CD1c-positive myeloid dendritic cell (primary cell): Measurements from ENCODE around the gene PGAM1.
"Not testable (repeated sequence)": the region's sequence is repeated elsewhere in the genome, so short reads cannot be mapped to it uniquely, and the experiment has no call there.

Experiments used
- DNase-seq: peaks from one replicate; pipeline ENCODE4 v3.0.0-alpha.2; 2016; ENCODE audit errors: extremely low spot score

The PGAM1 gene

DNA sequence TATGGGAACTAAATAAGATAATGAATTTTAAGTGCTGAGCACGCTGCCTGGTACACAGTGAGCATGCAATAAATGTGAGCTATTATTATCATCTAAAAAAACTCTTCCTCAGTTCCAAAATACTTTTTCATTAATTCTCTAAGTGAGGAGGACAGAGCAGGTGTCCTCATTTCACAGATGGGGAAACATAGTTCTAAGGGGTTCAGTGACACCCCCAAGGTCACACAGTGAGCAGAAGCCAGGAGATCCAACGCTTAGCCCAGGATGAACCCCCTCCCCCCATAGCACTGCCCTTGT, 18.1 kb upstream of the PGAM1 start:
- DNase-seq = no peak

DNA sequence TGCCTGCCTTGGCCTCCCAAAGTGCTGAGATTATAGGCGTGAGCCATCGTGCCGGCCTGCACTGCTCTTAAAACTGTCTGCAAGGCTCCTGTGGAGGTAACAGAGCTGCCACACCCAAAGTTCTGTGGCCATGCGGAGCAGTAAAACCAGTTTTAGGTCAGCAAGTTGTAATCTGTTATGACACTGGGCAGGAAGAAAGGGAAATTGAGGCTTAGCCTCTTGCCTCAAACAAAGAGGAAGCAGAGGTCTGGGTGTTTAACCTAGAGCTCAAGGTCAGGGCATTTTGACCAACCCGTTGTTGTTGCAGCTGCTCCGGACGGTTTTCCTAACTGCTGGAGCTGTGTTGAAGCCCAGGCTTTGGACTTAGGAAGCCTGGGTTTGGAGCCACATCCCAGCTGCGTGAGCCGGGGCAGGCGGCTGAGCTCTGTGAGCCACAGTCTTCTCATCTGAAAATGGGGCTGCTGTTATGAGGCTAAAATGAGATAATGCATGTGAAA, 17.4 kb upstream of the PGAM1 start:
- DNase-seq = peak; percentile 67

- peak; percentile 38 for DNase-seq
These were observed 14.6 kb upstream of the PGAM1 start for GRCh38 chr10:97411406-97411805.

DNA sequence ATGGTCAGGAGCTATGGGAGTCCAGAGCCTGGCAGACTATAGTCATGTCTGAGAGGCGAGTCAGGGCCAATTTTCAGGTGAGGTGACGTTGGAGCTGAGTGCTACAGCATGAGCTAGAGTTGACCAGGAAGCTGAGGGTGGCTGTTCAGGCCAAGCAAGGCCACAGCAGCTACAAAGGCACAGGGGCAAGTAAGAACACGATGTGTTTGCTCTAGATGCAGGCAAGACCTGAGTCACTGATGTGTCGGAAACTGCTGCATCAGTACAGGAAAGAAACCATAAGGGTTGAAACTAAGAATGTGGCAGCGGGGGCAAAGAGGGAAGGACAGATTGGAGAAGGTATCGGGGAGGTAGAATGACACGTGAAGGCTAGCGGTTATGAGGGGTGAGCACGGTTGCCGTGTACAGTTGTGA, 13.1 kb upstream of the PGAM1 start:
- no peak for DNase-seq

DNA sequence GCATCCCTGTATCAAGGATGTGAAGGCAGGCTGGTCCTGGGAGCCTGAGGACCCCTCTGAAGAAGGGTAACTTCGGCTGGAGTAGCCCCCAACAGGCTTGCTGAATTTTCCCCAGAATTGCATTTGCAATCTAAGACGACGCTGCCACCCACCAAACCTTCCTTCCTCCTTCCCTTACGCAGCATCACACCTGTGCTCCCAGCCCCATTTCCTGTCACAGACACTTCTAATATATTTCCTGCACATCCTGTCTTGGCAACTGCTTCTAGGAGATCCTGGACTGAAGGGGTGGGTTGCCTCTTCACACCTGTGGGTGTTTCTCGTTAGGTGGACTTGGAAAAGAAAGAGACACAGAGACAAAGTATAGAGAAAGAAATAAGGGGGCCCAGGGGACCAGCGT, 9.4 kb upstream of the PGAM1 start:
- no peak for DNase-seq

DNA sequence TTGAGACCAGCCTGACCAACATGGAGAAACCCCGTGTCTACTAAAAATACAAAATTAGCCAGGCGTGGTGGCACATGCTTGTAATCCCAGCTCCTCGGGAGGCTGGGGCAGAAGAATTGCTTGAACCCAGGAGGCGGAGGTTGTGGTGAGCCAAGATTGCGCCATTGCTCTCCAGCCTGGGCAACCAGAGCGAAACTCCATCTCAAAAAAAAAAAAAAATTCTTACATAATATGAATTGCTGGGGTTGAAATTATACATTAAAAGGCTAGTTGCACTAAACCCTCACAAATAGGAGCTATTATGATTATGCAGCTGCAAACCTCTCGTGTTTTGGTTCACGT, 2.3 kb upstream of the PGAM1 start:
- DNase-seq = not testable (repeated sequence)

DNA sequence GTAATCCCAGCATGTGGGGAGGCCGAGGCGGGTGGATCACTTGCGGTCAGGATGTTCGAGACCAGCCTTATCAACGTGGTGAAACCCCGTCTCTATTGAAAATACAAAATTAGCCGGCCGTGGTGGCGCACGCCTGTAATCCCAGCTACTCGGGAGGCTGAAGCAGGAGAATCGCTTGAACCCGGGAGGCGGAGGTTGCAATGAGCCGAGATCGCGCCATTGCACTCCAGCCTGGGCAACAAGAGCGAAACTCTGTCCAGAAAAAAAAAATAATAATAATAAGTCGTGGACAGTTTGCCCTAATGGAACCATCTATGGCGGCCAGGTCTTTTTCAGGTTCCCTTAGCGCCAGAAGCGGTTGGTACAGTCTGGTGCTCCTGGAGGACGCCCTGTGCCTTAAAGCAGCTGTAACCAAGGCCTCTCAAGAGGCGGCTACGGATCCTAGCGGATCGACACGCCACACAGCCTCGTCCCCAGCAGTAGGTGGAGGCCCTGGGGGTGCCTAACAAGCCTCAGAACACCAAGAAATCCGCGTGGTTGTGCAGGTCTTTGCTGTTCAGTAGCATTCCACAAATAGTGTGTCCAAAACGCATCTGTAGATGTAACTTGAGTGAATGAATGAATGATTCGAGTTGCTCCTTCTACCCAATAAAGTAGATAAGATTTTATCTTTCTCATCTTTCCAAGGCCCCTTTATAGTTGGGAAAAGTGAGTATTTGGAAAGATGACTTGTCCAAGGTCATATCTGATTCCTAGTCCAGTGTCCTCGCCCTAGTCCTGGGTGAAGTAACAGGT, 982 bp downstream of the PGAM1 start:
- DNase-seq = no peak

- DNase-seq = peak; percentile 22
These were observed 1.7 kb downstream of the PGAM1 start for GRCh38 chr10:97427571-97428179.

DNA sequence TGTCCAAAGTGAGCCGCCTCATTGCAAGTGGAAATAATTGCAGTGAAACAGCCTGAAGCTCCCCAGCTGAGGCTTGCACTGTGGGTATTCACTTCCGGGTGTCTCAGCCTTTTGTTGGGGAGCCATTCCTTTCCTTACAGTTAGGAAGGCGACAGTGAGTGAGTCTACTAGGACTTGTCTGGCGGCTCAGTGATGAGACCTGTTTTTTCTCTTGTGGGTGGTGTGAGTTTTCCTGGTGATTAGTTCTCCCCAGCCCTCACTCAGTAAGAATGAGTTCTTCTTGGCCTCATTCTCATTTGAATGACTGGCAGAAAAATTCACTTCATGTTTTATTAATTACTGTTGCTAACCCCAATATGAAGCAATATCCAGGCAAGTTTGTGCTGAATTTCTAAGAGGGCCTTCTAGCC, 2.6 kb downstream of the PGAM1 start:
- peak; percentile 22 for DNase-seq

DNA sequence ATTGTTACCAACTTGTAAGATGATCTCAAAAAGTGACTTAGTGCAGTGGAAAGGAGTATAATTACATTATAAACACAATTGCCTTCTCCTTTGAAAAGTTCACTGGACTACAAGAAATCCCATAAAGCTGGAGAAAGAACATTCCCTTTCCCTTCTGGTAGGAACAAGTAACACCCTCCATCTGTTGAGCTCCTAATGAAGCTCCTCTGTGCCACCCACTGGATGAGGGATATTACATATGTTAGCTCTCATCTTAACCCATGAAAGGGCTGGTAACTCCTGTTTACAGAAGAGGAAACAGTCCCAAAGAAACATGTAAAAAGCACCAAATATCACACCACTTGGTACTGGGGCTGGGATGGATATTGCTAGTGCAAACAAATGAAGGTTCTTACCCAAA, 8.1 kb downstream of the PGAM1 start:
- DNase-seq = no peak

- no peak for DNase-seq
These were observed 8.6 kb downstream of the PGAM1 start for GRCh38 chr10:97434557-97434956.

GRCh38 chr10:97435211-97435610, 9.2 kb downstream of the PGAM1 start:
- no peak for DNase-seq

DNA sequence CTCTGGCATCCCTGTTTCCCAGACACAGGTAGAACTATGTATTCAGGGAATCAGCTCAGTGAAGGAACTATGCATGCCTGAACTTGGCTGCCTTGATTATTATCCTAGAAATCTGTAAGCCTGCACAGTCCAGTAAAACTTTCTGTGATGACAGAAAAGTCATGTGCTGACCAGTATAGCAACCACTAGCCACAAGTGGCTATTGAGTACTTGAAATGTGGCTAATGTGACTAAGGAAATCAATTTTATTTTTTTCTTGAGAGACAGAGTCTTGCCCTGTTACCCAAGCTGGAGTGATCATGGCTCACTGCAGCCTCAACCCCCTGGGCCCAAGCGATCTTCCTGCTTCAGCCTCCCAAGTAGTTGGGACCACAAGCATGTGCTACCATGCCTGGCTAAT, 16.3 kb downstream of the PGAM1 start:
- no peak for DNase-seq

DNA sequence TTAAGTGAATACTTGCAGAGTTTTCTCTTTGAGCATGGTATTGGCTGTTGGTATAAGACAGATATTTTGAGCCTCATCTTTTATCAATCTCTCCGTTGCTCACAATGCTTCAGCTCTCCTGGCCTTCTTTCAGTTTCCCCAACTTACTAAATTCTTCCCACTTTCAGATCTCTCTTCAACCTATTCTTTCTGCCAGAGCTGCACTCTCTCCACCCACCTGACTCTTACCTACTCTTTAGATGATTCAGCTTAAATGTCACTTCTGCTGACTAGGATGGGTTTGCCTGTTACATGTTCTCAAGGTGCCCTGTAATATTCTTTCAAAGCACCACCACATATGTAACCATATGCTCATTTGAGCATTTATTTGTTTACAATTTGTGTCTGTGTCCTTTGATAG, 18.2 kb downstream of the PGAM1 start:
- DNase-seq = no peak

DNA sequence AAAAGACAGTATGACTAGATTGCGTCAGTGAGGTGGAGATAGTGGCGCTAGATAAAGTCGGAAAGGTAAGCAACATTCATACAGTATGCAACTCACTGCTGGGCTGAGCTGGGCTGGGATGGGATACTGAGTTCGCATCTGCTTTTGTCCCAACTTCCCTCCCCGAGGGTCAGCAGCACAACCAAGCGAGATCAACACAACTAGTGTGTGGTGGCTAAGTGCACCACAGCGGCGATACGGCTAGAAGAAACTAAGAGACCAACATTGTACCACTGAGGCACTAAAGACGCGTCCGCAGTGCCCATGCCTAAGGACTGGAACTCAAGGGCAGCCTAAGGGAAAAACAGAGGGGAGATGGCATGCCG, 19.3 kb downstream of the PGAM1 start:
- no peak for DNase-seq

DNA sequence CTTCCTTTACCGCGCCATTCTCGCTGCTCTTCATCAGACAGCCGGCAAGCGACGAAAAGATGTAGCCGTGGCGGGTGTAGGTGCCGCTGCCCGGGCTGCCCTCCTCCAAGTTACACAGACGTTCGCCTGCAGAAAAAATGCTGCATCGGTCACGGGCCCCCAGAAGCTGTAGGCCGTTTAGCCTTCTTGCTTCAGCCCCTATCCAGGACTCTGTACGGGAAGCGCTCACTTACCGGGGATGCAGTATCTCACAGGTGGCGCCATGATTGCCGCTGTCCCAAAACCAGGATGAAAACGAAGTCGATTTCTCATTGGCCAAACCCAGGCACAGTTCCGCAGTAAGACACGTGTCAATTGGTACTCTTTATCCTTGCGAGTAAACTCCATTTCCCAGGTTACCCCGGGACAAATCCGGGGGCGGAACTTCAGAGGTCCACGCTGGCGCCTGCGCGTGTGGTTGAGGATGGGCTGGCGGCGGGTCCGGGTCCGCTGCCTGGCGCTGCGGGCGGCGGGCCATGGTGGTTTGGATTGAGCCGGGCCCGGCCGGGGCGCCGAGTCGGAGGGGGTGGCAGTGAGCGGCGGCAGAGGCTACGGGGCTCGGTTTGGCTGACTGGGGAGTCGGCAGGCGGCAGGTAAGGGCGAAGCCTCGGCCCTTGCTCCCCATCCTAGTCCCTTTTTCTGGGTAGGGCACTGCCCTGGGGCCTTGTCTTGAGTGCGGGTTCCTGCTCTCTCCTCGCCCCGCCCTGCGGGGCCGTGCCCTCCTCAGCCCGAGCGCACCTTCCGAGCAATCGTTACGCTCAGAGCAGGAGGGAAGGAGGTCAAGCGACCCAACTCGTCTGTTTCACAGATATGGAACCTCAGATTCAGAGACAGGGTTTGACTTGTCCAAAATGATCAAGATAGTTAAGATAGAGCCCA, 20.0 kb downstream of the PGAM1 start, which contains the start of the genes EXOSC1 and ZDHHC16:
TSS of gene EXOSC1 (minus strand) at position 285 of the 918 bp plus-strand sequence. CDS start at position 264, 21 bp downstream.
TSS of gene ZDHHC16 (plus strand) at position 454 of the 918 bp plus-strand sequence. CDS start 5,501 bp downstream, outside the sequence.
- DNase-seq = peak; percentile 97

GRCh38 chr10:97450828-97451227, 24.8 kb downstream of the PGAM1 start:
- DNase-seq = no peak

DNA sequence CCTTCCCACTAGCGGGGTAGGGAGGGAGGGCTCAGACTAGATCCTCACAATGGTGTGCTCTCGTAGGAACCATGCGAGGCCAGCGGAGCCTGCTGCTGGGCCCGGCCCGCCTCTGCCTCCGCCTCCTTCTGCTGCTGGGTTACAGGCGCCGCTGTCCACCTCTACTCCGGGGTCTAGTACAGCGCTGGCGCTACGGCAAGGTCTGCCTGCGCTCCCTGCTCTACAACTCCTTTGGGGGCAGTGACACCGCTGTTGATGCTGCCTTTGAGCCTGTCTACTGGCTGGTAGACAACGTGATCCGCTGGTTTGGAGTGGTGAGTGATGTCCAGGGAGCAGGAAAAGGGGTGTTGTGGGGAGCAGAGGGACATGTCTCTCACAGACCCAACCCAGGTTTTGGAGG, 25.6 kb downstream of the PGAM1 start:
- no peak for DNase-seq

DNA sequence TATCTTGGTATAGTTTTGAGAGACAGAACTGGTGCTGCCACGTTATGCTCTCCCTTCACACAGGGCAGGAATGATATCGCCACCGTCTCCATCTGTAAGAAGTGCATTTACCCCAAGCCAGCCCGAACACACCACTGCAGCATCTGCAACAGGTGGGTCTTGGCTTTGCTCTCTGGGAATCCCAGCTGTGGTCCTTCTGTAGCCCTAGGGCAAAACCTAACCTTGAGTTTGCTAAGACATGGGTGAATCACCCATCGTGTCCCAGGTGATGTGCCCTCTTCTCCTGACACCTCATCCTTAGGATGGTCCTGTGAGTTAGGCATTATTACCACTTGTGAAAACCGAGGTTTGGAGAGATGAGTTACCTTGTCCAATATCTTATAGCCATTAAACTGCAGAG, 26.4 kb downstream of the PGAM1 start:
- no peak for DNase-seq

DNA sequence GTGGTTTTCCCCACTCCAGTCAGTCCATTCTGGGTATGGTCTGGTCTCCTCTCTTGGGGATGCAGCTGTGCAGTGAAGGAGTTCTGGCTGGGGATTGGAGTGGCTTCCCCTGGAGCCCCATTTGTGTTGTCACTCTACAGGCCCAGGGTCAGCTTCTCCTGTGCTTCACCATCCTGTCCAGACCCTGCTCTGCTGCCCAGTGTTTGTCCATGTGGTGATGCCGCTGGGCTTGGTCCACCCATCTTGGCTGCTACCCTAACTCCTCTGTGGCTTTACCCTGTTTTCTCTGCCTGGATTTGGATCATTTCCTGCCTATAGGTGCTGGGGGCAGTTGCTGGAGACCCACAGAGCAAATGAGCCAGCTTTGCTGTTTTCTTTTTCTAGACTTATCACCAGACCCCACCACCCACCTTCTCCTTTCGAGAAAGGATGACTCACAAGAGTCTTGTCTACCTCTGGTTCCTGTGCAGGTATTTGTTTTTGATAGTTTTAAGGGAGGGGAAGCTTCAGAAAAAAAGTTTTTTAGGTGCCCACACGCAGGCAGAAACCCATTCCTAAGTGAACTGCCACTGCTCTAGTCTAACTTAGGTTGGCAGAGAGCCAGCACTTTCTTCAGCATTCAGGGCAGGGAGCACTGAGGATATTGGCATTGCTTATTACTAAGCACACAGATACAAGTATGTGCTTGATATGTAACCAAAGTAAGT, 28.5 kb downstream of the PGAM1 start:
- DNase-seq = no peak

DNA sequence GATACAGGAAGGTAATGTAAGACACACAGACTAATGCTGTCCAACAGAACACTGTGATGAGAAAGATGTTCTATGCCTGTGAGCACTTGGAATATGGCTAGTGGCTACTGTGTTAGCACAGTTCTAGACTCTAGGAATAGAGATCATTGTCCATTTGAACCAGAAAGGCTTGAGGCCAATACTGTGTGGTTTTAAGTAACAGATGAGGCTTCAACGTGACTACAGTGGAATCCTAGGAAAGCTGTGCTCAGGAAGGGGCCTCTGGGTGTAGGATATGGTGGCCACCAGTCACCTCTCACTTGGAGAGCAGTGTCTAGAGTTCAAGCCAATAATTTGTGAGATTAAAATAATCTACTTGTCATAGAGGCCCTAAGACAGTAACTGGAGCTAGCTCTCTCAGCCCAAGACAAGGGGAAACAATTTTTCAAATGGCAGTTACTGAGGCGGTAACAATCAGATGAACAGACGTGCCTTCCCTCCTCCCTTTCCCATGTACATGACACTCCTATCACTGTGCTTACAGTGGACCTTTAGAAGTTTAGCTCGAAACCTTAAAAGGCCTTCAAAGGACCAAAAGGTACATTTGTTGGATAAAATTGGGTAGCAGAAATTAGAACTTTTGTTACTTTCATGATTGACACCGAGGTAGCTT, 30.2 kb downstream of the PGAM1 start:
- DNase-seq = no peak
